Panc1 (cell line): ENCODE data around the gene EARS2.

ENCODE experiments used
- POLR2AphosphoS5 ChIP-seq: IDR thresholded peaks from 2 replicates; pipeline ENCODE4 v1.6.1; 2012; ENCODE audit warnings: mild to moderate bottlenecking, low read depth, low read length, moderate library complexity
- REST ChIP-seq, 2 experiments: IDR thresholded peaks; 2 replicates each; pipeline ENCODE4 v1.6.1; 2011 to 2012; ENCODE audit warnings: low read depth in 2 of 2, control low read depth in 1 of 2, low read length in 1 of 2, mild to moderate bottlenecking in 1 of 2, moderate library complexity in 1 of 2; ENCODE audit not compliant: insufficient read depth in 1 of 2
- TCF7L2 ChIP-seq: IDR thresholded peaks from 2 replicates; pipeline ENCODE4 v1.6.1; 2011; ENCODE audit warnings: mild to moderate bottlenecking, low read depth, low read length, inconsistent platforms
- TF ChIP-seq, protein P1 (sequence below): fragments of 450-650 bp; IDR thresholded peaks from 2 replicates; pipeline ENCODE4 v1.5.1; 2017; ENCODE audit warnings: mild to moderate bottlenecking

- TF ChIP-seq, protein P1, sequence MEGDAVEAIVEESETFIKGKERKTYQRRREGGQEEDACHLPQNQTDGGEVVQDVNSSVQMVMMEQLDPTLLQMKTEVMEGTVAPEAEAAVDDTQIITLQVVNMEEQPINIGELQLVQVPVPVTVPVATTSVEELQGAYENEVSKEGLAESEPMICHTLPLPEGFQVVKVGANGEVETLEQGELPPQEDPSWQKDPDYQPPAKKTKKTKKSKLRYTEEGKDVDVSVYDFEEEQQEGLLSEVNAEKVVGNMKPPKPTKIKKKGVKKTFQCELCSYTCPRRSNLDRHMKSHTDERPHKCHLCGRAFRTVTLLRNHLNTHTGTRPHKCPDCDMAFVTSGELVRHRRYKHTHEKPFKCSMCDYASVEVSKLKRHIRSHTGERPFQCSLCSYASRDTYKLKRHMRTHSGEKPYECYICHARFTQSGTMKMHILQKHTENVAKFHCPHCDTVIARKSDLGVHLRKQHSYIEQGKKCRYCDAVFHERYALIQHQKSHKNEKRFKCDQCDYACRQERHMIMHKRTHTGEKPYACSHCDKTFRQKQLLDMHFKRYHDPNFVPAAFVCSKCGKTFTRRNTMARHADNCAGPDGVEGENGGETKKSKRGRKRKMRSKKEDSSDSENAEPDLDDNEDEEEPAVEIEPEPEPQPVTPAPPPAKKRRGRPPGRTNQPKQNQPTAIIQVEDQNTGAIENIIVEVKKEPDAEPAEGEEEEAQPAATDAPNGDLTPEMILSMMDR: no peak
- TF ChIP-seq POLR2AphosphoS5 (no peak), TCF7L2 (no peak), REST (IDR thresholded peaks at IDR 0.05; ENCODE audit: insufficient read depth in 1 of 2, low read depth in 2 of 2, low read length in 1 of 2) (no peak)
Observed at GRCh38 chr16:23535901-23536300, 21.2 kb downstream of the EARS2 start.
